Suprapubic skin (tissue), 3 donors: ENCODE data around the gene ID4.

Experiments used
- EP300 ChIP-seq: sonication (generic); formaldehyde crosslinking; IDR thresholded peaks from one replicate; pipeline ENCODE4 v1.6.1; 2017; ENCODE audit warnings: antibody characterized with exemption
- POLR2A ChIP-seq, 2 donors: fragments of 450-650 bp; IDR thresholded peaks; one replicate each; pipeline ENCODE4 v1.6.1; 2017; ENCODE audit warnings: antibody characterized with exemption in 2 of 2, mild to moderate bottlenecking in 2 of 2, moderate library complexity in 2 of 2
- TF ChIP-seq, protein P1 (sequence below), 2 donors: fragments of 200-600 bp in 1 of 2; fragments of 450-650 bp in 1 of 2; sonication (generic) in 1 of 2; IDR thresholded peaks; one replicate each; pipeline ENCODE4 v1.5.1; 2016 to 2019; ENCODE audit warnings: antibody characterized with exemption in 2 of 2, mild to moderate bottlenecking in 1 of 2, moderate library complexity in 1 of 2

DNA sequence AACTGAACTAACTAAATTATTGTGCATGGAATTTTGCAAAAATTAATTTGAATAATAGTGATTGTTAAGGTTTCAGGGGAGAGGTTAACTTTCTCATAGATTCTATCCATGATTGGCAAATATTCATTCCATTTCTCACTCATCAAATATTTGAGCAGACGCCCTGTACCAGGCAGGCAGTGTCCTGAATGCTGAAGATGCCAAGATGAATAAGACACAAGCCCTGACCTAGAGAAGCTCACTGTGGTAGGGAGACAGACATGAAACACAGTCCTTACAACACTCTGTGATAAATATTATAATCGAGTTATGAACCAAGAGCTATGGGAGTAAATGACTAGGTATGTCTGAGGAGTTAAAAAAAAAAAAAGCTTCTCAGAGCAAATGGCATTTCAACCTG, 18.4 kb upstream of the ID4 start:
- TF ChIP-seq, protein P1, sequence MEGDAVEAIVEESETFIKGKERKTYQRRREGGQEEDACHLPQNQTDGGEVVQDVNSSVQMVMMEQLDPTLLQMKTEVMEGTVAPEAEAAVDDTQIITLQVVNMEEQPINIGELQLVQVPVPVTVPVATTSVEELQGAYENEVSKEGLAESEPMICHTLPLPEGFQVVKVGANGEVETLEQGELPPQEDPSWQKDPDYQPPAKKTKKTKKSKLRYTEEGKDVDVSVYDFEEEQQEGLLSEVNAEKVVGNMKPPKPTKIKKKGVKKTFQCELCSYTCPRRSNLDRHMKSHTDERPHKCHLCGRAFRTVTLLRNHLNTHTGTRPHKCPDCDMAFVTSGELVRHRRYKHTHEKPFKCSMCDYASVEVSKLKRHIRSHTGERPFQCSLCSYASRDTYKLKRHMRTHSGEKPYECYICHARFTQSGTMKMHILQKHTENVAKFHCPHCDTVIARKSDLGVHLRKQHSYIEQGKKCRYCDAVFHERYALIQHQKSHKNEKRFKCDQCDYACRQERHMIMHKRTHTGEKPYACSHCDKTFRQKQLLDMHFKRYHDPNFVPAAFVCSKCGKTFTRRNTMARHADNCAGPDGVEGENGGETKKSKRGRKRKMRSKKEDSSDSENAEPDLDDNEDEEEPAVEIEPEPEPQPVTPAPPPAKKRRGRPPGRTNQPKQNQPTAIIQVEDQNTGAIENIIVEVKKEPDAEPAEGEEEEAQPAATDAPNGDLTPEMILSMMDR (IDR thresholded peaks at IDR 0.05) = no peak
- TF ChIP-seq POLR2A (IDR thresholded peaks at IDR 0.05) = no peak
- no peak for TF ChIP-seq EP300
